ENCODE measurements around the gene LMBRD1. TPM values are rescaled to one million over a fixed set of nuclear protein-coding genes. Genes with fewer than 3 reads are reported as not detected.

The LMBRD1 gene
- total and polyA plus RNA-seq, 2 experiments from 2014 or later, result 54.3 to 88.6 TPM

DNA sequence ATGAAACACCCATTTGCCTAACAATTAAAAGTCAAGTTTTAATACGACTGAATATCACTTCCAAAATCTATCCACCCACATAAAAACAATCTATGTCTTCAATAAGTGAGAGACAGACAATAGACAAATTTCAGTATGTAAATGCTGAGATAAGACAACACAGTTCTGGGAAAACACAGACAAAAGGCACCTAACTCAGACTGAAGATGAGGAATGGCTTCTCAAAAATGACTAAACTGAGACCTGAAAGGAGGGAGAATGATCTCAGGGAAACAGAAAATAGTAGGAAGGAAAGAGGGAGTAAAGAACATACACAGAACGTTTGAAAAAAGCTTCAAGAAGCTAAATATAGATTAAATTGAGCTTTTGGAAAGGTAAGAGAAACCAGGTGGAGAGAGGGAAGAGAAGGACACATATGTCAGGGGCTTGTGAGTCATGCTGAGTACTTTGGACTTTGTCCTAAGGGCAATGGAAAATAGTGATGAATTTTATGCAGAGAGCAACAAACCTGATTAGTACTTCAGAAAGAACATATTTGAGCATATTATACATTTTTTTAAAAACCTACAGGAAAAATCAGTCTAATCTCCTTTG lies 16.1 kb downstream of the LMBRD1 start:
- H3K9me2 ChIP-seq (replicated peaks; ENCODE audit: insufficient read depth), result no peaks in the 10 kb centered on the region
- no peaks in the 10 kb centered on the region for H3K4me1 ChIP-seq (ENCODE audit: insufficient read depth)
- TF ChIP-seq EZH2 (IDR thresholded peaks at IDR 0.05; ENCODE audit: borderline replicate concordance), result no peak
- no peak for TF ChIP-seq EZH2phosphoT487 (IDR thresholded peaks at IDR 0.05; ENCODE audit: low read depth, severe bottlenecking, unreplicated experiment)
- TF ChIP-seq, protein P1, sequence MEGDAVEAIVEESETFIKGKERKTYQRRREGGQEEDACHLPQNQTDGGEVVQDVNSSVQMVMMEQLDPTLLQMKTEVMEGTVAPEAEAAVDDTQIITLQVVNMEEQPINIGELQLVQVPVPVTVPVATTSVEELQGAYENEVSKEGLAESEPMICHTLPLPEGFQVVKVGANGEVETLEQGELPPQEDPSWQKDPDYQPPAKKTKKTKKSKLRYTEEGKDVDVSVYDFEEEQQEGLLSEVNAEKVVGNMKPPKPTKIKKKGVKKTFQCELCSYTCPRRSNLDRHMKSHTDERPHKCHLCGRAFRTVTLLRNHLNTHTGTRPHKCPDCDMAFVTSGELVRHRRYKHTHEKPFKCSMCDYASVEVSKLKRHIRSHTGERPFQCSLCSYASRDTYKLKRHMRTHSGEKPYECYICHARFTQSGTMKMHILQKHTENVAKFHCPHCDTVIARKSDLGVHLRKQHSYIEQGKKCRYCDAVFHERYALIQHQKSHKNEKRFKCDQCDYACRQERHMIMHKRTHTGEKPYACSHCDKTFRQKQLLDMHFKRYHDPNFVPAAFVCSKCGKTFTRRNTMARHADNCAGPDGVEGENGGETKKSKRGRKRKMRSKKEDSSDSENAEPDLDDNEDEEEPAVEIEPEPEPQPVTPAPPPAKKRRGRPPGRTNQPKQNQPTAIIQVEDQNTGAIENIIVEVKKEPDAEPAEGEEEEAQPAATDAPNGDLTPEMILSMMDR (IDR thresholded peaks at IDR 0.05; ENCODE audit: poor library complexity), result no peak
- H3K27me3 ChIP-seq, result no peaks in the 10 kb centered on the region
- no peak overlapping the region for H2AFZ ChIP-seq
- peak overlapping the region; percentile 90 for H3K27ac ChIP-seq
- WGBS (ENCODE audit: low lambda C conversion rate, missing lambda C conversion rate), result 57% methylated on average over 2 of the region's 2 CpGs
- peak overlapping the region; percentile 54 for H3K4me2 ChIP-seq
- DNase-seq (ENCODE audit: low spot score), result peak; percentile 61
- H3K36me3 ChIP-seq (replicated peaks; ENCODE audit: insufficient read depth, low read depth), result no peaks in the 10 kb centered on the region
- H3K79me2 ChIP-seq, result peaks cover 30% of the 10 kb centered on the region
- H3K9me3 ChIP-seq (ENCODE audit: low read depth), result no peaks in the 10 kb centered on the region
- no peak overlapping the region for H3K4me3 ChIP-seq
- H4K20me1 ChIP-seq (ENCODE audit: insufficient read depth, poor library complexity, severe bottlenecking), result no peaks in the 10 kb centered on the region

DNA sequence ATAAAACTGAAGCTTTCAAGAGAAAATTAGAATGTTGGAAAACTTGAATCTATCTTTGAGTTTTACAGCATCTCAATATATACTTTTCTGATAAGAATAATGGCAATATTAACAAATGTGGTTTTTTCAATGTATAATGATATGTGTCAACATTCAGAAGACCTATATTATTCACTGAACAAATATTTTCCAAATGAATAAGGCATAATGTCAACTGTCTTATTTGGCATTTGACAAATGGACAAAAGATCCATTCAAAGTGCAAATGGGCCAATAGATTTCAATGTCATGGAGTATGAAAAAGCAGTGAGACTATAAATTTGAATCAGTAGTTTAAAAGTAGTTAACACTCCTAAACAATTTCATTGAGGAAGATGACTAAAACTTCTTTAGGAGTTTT lies 20.9 kb downstream of the LMBRD1 start:
- H3K9me2 ChIP-seq (replicated peaks; ENCODE audit: insufficient read depth), result no peaks in the 10 kb centered on the region
- no peaks in the 10 kb centered on the region for H3K27me3 ChIP-seq
- no peak for DNase-seq (ENCODE audit: low spot score)
- no peak overlapping the region for H2AFZ ChIP-seq
- no peak overlapping the region for H3K4me3 ChIP-seq
- no peaks in the 10 kb centered on the region for H3K36me3 ChIP-seq (replicated peaks; ENCODE audit: insufficient read depth, low read depth)
- peaks cover 16% of the 10 kb centered on the region for H3K79me2 ChIP-seq
- no peaks in the 10 kb centered on the region for H3K4me1 ChIP-seq (ENCODE audit: insufficient read depth)
- H3K9me3 ChIP-seq (ENCODE audit: low read depth), result no peaks in the 10 kb centered on the region
- H3K27ac ChIP-seq, result no peak overlapping the region
- TF ChIP-seq EZH2 (IDR thresholded peaks at IDR 0.05; ENCODE audit: borderline replicate concordance), result no peak
- no peaks in the 10 kb centered on the region for H4K20me1 ChIP-seq (ENCODE audit: insufficient read depth, poor library complexity, severe bottlenecking)
- no peak overlapping the region for H3K4me2 ChIP-seq

DNA sequence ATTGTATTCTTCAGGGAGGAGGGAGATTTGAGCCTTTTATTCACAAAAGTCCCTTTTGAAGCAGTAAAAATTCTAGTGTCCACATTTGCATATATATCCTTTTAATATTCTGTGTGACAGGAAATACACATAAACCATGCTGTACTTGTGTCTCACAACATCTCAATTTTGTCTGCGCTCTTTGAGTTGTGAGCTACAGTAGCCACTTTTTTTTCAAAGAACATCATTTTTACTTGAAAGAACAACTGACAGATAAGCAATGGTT lies 21.3 kb downstream of the LMBRD1 start:
- Histone ChIP-seq H3K27ac (no peak overlapping the region), H3K36me3 (replicated peaks; ENCODE audit: insufficient read depth, low read depth) (no peaks in the 10 kb centered on the region), H4K20me1 (ENCODE audit: insufficient read depth, poor library complexity, severe bottlenecking) (no peaks in the 10 kb centered on the region), H3K79me2 (peaks cover 16% of the 10 kb centered on the region), H3K9me3 (ENCODE audit: low read depth) (no peaks in the 10 kb centered on the region), H3K4me2 (no peak overlapping the region), H3K27me3 (no peaks in the 10 kb centered on the region), H3K4me1 (ENCODE audit: insufficient read depth) (no peaks in the 10 kb centered on the region), H3K4me3 (no peak overlapping the region), H3K9me2 (replicated peaks; ENCODE audit: insufficient read depth) (no peaks in the 10 kb centered on the region), H2AFZ (no peak overlapping the region)
- WGBS (ENCODE audit: low lambda C conversion rate, missing lambda C conversion rate), result 100% methylated on average over 1 of the region's 1 CpG
- DNase-seq (ENCODE audit: low spot score), result no peak
- TF ChIP-seq, protein P1 (IDR thresholded peaks at IDR 0.05; ENCODE audit: poor library complexity), result no peak
- TF ChIP-seq EZH2 (IDR thresholded peaks at IDR 0.05; ENCODE audit: borderline replicate concordance) (no peak), EZH2phosphoT487 (IDR thresholded peaks at IDR 0.05; ENCODE audit: low read depth, severe bottlenecking, unreplicated experiment) (no peak)

DNA sequence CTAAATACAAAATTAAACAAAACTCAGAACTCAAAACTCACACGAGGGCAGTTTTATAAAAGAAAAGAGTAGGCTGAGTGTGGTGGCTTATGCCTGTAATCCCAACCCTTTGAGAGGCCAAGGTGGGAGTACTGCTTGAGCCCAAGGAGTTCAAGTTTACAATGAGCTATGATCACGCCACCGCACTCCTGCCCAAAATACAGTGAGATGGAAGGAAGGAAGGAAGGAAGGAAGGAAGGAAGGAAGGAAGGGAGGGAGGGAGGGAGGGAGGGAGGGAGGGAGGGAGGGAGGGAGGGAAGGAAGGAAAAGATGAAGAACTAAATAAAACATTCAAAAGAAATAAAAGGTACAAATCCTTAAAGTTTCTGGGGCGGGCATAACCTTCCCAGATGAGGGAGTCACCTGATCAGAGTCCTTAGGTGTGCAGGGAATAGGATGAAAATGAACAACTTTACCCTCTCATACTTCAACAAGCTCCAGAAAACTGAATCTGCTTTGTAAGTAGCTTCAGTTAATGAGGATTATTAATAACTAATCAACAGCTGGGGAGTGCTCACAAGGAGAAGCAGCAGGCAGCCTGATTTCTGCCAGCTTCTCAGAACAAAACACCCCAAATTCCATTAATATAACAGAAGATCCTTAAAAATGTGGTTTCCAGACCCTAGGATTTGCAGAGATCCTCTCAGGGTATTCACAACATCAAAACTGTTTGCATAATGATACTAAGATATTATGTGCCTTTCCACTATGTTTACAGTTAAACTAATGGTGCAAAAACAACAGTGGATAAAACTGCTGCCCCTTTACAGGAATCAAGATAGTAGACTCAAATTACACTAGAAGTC lies 21.8 kb downstream of the LMBRD1 start:
- no peak overlapping the region for H3K27ac ChIP-seq

More for the DNA sequence above, 21.8 kb downstream of the LMBRD1 start:
- no peaks in the 10 kb centered on the region for H3K4me1 ChIP-seq (ENCODE audit: insufficient read depth)
- no peaks in the 10 kb centered on the region for H3K9me2 ChIP-seq (replicated peaks; ENCODE audit: insufficient read depth)
- H3K79me2 ChIP-seq, result peaks cover 16% of the 10 kb centered on the region
- TF ChIP-seq EZH2 (IDR thresholded peaks at IDR 0.05; ENCODE audit: borderline replicate concordance) (no peak), EZH2phosphoT487 (IDR thresholded peaks at IDR 0.05; ENCODE audit: low read depth, severe bottlenecking, unreplicated experiment) (no peak)
- TF ChIP-seq, protein P1 (IDR thresholded peaks at IDR 0.05; ENCODE audit: poor library complexity), result no peak
- H3K9me3 ChIP-seq (ENCODE audit: low read depth), result no peaks in the 10 kb centered on the region
- 86% methylated on average over 4 of the region's 4 CpGs for WGBS (ENCODE audit: low lambda C conversion rate, missing lambda C conversion rate)
- no peak overlapping the region for H3K4me3 ChIP-seq
- H4K20me1 ChIP-seq (ENCODE audit: insufficient read depth, poor library complexity, severe bottlenecking), result no peaks in the 10 kb centered on the region
- H2AFZ ChIP-seq, result no peak overlapping the region
- H3K27me3 ChIP-seq, result no peaks in the 10 kb centered on the region
- H3K36me3 ChIP-seq (replicated peaks; ENCODE audit: insufficient read depth, low read depth), result no peaks in the 10 kb centered on the region
- H3K4me2 ChIP-seq, result no peak overlapping the region
- DNase-seq (ENCODE audit: low spot score), result no peak

Data from hepatocyte (in vitro differentiated cells).